OCI-LY3 (cell line): ENCODE data around the gene INHBA.

Experiments used
- H2AFZ ChIP-seq: fragments of 200-600, 300-600 bp; shearing (Covaris generic); 2 replicates; pipeline ENCODE4 v1.6.0; 2014; ENCODE audit warnings: antibody characterized with exemption, low read depth, low read length
- H3K27ac ChIP-seq: fragments of 200-600, 300-600 bp; sonication (generic); 2 replicates; pipeline ENCODE4 v1.5.1; 2014; ENCODE audit warnings: mild to moderate bottlenecking, low read length, moderate library complexity, mixed read lengths
- H3K27me3 ChIP-seq: fragments of 200-600, 300-600 bp; sonication (generic); 2 replicates; pipeline ENCODE4 v1.6.1; 2014; ENCODE audit warnings: low read depth, low read length, mixed read lengths
- H3K36me3 ChIP-seq: fragments of 200-600, 300-600 bp; sonication (generic); replicated peaks from 2 replicates; pipeline ENCODE3; 2014; ENCODE audit warnings: low read depth, low read length, mixed read lengths
- H3K4me1 ChIP-seq: fragments of 300-600, 200-600 bp; sonication (generic); 2 replicates; pipeline ENCODE4 v1.6.1; 2014; ENCODE audit warnings: low read length, mixed read lengths
- H3K4me2 ChIP-seq: fragments of 200-600, 300-600 bp; sonication (generic); 2 replicates; pipeline ENCODE4 v1.6.1; 2014; ENCODE audit warnings: low read length, mixed read lengths
- H3K4me3 ChIP-seq: fragments of 300-600, 200-600 bp; sonication (generic); 2 replicates; pipeline ENCODE4 v1.5.1; 2014; ENCODE audit warnings: antibody characterized with exemption, mild to moderate bottlenecking, low read length, moderate library complexity
- H3K79me2 ChIP-seq: fragments of 300-600, 200-600 bp; shearing (Covaris generic); 2 replicates; pipeline ENCODE4 v1.6.1; 2014; ENCODE audit warnings: mild to moderate bottlenecking, low read length, mixed read lengths
- H3K9ac ChIP-seq: fragments of 300-600, 200-600 bp; shearing (Covaris generic); 2 replicates; pipeline ENCODE4 v1.6.0; 2014; ENCODE audit warnings: mild to moderate bottlenecking, low read length, moderate library complexity
- H3K9me3 ChIP-seq: fragments of 200-600, 300-600 bp; shearing (Covaris generic); 2 replicates; pipeline ENCODE4 v1.6.1; 2014; ENCODE audit warnings: low read length, mixed read lengths; ENCODE audit not compliant: insufficient read depth
- H4K20me1 ChIP-seq: fragments of 200-600, 300-600 bp; sonication (generic); 2 replicates; pipeline ENCODE4 v1.6.1; 2016; ENCODE audit warnings: low read length, mixed read lengths; ENCODE audit not compliant: insufficient read depth
- EZH2phosphoT487 ChIP-seq: fragments of 200-600 bp; shearing (Covaris generic); IDR thresholded peaks from 2 replicates; pipeline ENCODE4 v1.6.1; 2018; ENCODE audit warnings: antibody characterized with exemption, mixed run types, low read depth
- TF ChIP-seq, protein P1 (sequence below): fragments of 200-600, 300-600 bp; sonication (generic); IDR thresholded peaks from 2 replicates; pipeline ENCODE4 v1.5.1; 2014; ENCODE audit warnings: antibody characterized with exemption, low read length, low read depth

The INHBA gene

DNA sequence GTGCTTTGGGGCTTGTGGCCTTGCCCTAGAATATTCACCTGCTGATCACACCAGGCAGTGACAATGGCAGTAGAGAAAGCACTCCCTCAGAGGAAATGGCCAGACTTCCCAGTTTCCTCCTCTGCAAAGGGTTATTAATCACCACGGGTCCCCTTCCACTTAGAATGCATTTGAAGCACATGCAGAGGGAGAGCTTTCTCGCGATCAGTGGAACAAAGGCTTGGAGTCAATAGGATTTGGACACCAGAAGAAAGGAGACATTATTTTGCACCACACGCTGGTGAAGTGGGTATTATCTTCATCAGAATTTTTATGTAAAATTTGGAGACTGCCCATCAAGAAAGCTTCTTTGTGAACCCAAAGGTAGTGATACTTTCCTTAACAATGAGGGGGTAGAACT is 35.4 kb upstream of the INHBA start:
- no peak overlapping the region for H2AFZ ChIP-seq
- H3K9ac ChIP-seq, result no peak overlapping the region
- TF ChIP-seq EZH2phosphoT487, result no peak
- TF ChIP-seq, protein P1, sequence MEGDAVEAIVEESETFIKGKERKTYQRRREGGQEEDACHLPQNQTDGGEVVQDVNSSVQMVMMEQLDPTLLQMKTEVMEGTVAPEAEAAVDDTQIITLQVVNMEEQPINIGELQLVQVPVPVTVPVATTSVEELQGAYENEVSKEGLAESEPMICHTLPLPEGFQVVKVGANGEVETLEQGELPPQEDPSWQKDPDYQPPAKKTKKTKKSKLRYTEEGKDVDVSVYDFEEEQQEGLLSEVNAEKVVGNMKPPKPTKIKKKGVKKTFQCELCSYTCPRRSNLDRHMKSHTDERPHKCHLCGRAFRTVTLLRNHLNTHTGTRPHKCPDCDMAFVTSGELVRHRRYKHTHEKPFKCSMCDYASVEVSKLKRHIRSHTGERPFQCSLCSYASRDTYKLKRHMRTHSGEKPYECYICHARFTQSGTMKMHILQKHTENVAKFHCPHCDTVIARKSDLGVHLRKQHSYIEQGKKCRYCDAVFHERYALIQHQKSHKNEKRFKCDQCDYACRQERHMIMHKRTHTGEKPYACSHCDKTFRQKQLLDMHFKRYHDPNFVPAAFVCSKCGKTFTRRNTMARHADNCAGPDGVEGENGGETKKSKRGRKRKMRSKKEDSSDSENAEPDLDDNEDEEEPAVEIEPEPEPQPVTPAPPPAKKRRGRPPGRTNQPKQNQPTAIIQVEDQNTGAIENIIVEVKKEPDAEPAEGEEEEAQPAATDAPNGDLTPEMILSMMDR, result no peak
- H3K4me1 ChIP-seq, result peaks cover 6% of the 10 kb centered on the region
- H4K20me1 ChIP-seq, result no peaks in the 10 kb centered on the region
- H3K4me2 ChIP-seq, result no peak overlapping the region
- peaks cover 3% of the 10 kb centered on the region for H3K36me3 ChIP-seq
- H3K79me2 ChIP-seq, result no peaks in the 10 kb centered on the region
- H3K9me3 ChIP-seq, result 0 out of 2 replicates have a peak, but pooled peaks cover 2% of the 10 kb centered on the region
- peaks cover 12% of the 10 kb centered on the region for H3K27me3 ChIP-seq
- no peak overlapping the region for H3K4me3 ChIP-seq
- no peak overlapping the region for H3K27ac ChIP-seq

DNA sequence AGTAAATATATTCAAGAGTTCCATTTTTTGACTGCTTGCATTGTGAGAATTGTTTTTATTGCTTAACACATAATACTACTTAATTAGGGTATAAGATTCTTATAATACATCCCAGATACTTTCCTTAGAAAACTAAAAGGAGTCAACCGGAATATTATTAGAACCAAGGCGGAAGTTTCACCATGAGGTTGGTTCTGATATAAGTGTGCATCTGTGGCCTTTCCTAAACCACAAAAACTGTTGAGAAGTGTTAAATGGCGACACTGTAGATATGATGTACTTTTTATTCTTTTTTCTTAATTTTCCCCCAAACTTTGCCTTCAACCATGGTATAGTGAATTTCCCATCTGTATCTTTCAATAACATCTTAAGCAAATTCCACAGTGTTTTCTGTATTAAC is 32.3 kb upstream of the INHBA start:
- H3K4me1 ChIP-seq, result peaks cover 28% of the 10 kb centered on the region
- H3K4me2 ChIP-seq, result no peak overlapping the region; the same call in 1 of the 2 replicates
- no peak overlapping the region for H3K4me3 ChIP-seq
- no peaks in the 10 kb centered on the region for H4K20me1 ChIP-seq
- peaks cover 27% of the 10 kb centered on the region for H3K27me3 ChIP-seq
- no peaks in the 10 kb centered on the region for H3K9me3 ChIP-seq
- peaks cover 3% of the 10 kb centered on the region for H3K36me3 ChIP-seq
- no peaks in the 10 kb centered on the region for H3K79me2 ChIP-seq
- H3K27ac ChIP-seq, result no peak overlapping the region
- H2AFZ ChIP-seq, result no peak overlapping the region
- TF ChIP-seq, protein P1, result no peak
- TF ChIP-seq EZH2phosphoT487, result no peak
- no peak overlapping the region for H3K9ac ChIP-seq

DNA sequence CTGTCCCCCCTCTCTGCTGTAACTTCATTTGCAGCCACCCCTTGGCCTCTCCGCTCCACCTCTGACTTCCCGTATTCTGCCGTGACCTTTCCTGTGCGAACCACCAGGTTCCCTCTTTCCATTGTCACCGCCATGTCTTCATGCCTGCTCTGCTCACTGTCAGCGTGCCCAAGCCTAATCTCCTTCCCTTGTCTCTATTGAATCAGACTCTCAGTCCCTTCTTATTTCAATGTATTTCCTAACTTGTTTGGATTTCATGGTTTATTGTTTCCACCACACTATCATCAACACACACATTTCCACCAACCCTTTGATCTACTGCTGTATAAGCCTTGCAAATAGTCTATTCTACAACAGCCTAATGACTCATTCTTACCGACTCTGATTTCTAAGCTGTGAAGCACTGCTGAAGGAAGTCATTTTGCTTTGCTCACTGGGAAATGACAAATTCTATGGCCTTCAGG is 30.0 kb upstream of the INHBA start:
- Histone ChIP-seq H3K9ac (no peak overlapping the region), H3K79me2 (no peaks in the 10 kb centered on the region), H3K4me3 (no peak overlapping the region), H4K20me1 (no peaks in the 10 kb centered on the region), H3K27me3 (peaks cover 30% of the 10 kb centered on the region), H3K4me1 (peaks cover 28% of the 10 kb centered on the region), H3K36me3 (peaks cover 3% of the 10 kb centered on the region), H3K9me3 (no peaks in the 10 kb centered on the region), H2AFZ (no peak overlapping the region), H3K4me2 (no peak overlapping the region), H3K27ac (no peak overlapping the region)
- TF ChIP-seq, protein P1, result no peak
- no peak for TF ChIP-seq EZH2phosphoT487

DNA sequence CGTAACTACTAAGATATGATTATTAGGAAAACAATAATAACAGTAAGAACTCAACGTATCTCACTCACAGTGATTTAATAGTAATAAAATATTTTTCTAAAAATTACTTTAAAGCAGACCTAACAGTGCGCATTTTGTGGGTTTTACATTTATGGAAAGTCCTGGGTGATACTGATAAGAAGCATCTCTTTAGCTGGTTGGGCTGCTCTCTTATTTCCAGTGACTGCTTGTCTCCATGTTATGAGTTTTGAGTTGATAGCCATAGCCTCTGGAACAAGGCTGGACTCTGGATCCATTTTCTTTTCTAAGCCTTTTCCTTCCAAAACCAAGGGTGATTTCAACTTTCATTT is 29.5 kb upstream of the INHBA start:
- H3K79me2 ChIP-seq, result no peaks in the 10 kb centered on the region
- H3K27ac ChIP-seq, result no peak overlapping the region
- no peaks in the 10 kb centered on the region for H4K20me1 ChIP-seq
- TF ChIP-seq, protein P1, result no peak
- no peak overlapping the region for H3K9ac ChIP-seq
- H2AFZ ChIP-seq, result no peak overlapping the region
- H3K4me2 ChIP-seq, result peak overlapping the region; percentile 61
- peaks cover 30% of the 10 kb centered on the region for H3K27me3 ChIP-seq
- peaks cover 3% of the 10 kb centered on the region for H3K36me3 ChIP-seq
- no peaks in the 10 kb centered on the region for H3K9me3 ChIP-seq
- H3K4me1 ChIP-seq, result peaks cover 28% of the 10 kb centered on the region
- H3K4me3 ChIP-seq, result no peak overlapping the region
